Femur (tissue), 1 donor: Measurements from ENCODE around the gene FBXW5.

Experiments
- DNase-seq: peaks from one replicate; pipeline ENCODE4 v3.0.0-alpha.2; 2017

The FBXW5 gene, protein sequence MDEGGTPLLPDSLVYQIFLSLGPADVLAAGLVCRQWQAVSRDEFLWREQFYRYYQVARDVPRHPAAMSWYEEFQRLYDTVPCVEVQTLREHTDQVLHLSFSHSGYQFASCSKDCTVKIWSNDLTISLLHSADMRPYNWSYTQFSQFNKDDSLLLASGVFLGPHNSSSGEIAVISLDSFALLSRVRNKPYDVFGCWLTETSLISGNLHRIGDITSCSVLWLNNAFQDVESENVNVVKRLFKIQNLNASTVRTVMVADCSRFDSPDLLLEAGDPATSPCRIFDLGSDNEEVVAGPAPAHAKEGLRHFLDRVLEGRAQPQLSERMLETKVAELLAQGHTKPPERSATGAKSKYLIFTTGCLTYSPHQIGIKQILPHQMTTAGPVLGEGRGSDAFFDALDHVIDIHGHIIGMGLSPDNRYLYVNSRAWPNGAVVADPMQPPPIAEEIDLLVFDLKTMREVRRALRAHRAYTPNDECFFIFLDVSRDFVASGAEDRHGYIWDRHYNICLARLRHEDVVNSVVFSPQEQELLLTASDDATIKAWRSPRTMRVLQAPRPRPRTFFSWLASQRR

DNA sequence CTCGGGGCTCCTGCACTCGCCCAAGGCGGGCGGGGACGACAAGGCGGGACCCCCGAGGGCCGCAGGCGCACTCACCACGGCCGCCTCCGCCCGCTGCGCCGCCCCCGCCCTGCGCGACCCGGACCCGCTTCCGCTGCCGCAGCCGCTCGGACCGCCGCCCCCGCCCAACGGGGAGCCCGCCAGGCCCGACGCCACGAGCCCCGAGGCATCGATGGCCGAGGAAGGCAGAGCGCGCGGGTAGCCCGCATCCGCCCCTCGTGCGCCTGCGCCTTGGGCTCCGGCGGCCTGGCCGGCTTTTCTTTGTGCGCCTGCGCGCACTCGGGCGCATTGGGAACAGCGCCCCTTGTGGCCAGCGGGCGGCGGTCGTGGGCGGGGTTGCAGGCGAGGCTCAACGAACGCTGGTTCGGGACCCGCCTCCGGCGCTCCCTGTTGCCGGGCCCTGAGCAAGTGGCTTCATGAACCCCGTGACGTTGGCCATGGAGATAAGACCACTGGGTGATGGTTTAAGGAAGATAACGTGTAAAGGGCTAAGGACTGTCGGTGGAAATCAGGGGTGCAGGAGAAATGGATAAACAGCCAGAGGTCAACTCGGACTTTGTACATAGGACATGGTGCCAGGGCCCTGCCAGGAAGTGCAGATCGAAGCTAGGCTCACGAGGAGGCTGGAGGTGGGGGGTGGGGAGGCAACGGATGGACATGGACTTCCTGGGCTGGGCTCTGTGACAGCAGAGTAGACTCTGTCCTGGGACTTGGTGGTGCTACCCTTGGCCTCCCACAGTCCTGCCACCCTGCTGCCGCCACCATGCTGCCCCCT is at the start of gene FBXW5, which contains the start of gene C8G:
Gene FBXW5, minus strand, starts transcription at position 220 of the 814 bp plus-strand sequence. CDS start 655 bp downstream, outside the sequence.
Gene C8G, plus strand, starts transcription at position 725 of the 814 bp plus-strand sequence. Its CDS starts 78 bp downstream, at position 803.
- DNase-seq, result peak; percentile 98

DNA sequence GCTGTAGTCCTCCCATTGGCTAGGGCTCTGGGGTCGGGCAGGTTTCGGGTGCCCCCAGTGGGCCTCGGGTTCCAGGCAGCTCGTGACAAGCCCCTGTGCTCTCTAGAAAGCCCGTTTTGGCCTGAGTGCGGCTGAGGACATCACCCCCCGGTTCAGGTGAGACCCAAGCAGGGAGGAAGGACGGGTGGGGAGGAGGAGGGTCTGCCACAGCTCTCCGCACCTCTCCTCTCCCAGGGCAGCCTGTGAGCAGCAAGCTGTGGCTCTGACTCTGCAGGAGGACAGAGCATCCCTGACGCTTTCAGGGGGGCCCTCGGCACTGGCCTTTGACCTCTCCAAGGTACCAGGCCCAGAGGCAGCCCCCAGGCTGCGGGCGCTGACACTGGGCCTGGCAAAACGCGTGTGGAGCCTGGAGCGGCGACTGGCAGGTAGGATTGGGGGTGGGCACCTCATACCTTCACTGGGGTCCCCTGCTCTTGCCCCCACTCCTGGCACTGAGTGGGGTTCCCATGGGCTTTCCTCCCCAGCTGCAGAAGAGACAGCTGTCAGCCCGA is 48.4 kb upstream of the FBXW5 start:
- no peak for DNase-seq

DNA sequence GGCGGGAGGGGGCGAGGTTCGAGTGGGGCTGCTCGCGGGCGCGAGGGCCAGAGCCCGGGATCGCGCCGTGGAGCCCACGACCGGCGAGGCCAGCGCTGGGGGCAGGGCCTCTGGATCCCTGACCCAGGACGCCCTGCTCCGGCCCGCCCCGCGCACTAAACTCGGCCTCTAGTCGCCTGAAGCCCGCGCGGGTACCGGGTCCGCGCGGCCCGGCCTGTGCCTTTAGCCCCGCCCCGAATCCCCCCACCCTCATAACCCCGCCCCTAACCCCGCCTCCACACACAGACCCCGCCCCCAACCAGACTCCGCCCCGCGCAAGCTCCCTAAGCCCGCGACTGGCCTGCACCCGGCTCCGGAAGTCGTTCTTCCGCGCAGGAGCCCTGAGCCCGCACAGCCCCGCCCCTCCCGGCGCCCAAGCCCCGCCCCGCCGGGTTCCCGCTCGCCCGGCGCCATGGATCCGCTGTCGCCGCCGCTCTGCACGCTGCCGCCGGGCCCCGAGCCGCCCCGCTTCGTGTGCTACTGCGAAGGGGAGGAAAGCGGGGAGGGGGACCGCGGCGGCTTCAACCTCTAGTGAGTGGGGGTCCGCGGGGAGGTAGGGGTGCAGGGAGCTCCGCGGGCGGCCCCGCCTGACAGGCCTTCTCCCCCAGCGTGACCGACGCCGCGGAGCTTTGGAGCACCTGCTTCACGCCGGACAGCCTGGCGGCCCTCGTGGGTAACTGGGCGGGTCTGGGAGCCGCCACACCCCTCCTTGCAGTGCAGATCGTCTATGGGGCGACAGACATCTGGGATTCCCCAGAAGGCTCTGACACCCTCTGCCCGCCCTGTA is 47.7 kb upstream of the FBXW5 start, which contains the start of gene PAXX:
Gene PAXX, plus strand, starts transcription at position 430 of the 826 bp plus-strand sequence. Its CDS starts 22 bp downstream, at position 452.
- DNase-seq, result peak; percentile 93

DNA sequence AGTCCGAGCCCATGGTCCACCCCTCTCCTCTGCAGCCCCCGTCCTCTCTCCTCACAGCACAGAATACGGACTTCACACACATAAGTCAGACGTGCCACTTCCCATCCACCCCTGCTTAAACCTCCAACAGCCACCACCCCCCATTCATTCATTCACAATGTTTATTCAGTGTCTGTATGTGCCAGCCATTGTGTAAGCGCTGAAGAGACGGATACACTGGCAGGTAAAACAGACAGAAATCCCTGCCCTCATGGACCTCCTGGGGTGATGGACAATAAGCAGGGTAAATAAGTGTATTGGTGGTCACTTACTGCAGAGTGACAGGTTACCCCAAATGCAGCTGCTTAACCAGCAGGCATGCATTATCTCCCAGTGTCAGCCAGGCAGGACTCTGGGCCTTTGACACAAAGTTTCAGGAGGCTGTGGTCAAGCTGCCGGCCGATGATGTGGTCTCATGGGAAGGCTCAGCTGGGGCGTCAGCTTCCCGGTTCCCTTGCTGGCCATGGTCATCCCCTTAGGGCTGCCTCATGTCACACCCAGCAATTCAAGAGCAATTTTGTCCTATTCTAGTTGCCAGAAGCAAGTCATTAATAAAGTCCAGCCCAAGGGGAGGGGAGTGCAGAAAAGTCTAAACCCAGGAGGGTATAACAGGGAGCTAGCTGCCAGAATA is 45.8 kb upstream of the FBXW5 start:
- DNase-seq, result no peak

DNA sequence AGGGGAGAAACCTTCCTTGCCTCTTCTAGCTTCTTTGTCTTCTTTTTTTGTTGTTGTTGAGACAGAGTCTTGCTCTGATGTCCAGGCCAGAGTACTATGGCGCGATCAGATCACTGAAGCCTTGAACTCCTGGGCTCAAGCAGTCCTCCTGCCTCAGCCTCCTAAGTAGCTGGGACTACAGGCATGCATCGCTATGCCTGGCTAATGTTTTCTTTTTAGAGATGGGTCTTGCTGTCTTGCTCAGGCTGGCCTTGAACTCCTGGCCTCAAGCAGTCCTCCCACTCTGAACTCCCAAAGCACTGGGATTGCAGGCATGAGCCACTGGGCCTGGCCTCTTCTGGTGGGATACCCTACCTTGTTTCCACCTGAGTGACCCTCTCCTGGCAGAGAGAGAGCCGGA is 44.3 kb upstream of the FBXW5 start:
- DNase-seq, result no peak

DNA sequence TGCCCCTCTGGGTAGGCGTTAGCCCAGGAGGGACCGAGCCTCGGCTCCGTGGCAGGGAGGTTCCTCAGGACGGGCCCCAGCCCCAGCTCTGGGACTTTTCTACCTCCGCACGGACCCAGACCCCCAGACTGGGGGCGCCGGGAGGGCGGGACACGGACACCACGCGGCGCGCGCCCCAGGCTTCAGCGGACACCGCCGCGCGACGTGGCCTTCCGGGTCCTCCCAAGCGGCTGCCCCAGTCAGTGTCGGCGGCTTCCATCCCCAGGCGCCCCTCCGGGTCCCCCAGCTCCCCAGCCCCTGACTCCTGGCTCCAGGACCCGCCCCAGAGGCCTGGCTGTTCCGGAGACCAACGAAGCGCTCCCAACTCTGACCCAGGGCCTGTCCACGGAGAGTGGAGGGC is 41.3 kb upstream of the FBXW5 start:
- no peak for DNase-seq

DNA sequence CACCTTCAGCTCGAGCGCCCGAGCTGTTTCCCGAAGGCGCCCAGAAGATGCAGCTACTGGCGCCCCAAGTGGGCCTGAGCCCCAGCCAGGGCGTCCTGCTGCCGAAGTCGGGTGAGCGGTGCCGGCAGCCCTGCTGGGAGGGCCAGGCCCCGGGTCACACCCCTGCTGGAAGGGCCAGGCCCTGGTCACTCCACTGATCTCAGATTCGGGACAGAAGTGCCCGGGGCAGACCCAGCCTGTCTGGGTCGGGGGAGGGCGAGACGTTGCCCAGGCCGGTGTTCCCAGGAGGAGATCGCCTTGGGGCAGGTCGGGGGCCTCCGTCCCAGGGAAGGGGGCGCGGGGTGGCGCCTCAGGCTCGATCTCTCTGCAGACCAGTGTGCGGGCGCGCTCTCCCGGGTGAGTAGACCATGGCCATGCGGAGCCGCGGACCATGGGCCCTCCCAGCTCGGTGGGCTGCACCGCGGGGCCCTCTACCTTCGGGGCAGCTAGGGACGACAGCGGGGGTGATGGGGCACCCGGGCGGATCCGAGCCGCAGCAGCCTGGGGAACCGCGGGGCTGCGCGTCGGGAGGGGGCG is 40.6 kb upstream of the FBXW5 start:
- DNase-seq, result no peak

DNA sequence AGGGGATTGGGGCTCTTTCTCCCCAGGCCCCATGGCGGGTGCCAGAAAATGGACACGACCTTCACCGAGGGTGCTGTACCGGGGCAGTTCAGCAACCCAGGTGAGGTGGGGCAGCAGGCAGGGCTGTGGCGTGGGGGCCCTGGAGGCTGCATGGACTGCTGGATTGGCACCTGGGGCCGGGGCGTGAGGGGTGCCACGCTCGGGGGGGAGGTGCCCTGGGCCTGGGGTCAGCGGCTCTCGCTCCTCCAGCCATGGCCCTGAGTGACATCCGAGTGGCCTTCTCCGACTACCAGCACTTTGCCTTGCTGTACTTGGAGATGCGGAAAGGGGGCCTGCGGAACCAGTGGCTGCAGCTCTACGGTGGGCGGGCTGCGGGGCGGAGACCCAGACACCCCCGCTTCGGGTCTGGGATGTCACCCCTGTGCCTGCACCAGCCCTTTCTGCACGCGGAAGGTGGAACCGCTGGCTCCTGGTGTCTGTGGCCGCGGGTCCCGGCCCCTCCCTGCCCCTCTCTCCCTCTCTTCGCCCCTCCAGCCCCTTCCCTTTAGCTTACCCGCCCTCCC is 40.0 kb upstream of the FBXW5 start:
- DNase-seq, result no peak

DNA sequence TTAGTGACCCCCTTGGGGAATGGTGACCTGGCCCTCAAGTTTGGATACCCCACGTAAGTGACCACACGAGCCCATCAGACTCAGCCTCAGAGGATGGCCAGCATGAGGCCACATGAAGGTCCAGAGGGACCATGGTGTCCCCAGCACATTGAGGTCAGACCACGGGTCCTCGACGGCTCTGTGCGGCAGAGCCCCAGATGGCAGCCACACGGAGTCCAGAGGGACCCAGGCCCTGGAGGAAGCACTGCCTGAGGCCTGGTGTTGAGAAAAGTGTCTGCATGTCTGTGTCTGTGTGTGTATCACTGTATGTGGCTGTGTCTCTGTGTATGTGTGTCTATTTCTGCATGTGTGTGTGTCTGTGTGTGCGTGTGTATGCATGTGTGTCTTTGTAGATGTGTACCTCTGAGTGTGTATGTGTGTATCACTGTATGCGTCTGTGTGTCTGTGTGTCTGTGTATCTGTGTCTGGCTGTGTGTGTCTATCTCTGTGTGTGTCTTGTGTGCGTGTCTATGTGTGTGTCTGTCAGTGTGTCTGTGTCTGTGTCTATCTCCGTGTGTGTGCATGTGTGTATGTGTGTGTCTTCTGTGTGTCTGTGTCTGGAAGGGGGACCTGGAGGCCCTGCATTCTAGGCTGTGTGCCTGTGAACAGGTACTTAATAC is 39.2 kb upstream of the FBXW5 start:
- no peak for DNase-seq

DNA sequence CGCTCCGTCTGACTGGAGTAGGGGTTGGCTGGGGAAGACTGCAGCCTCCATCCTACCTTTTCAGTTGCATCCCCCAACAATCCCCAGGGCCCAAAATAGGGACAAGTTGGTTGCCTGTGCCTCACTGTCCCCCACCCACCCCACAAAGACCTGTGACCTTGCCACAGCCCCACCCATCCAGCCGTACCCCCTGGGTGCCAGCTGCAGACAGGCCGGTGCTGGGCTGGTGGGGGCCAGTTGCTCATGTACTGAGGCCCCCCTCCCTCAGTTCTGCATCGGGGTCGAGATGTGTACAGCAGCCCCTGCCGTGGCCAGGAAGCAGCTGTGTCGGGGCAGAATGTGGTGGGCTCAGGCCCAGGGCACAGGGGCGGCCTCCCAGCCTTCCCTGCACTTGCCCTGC is 38.6 kb upstream of the FBXW5 start:
- DNase-seq, result no peak

DNA sequence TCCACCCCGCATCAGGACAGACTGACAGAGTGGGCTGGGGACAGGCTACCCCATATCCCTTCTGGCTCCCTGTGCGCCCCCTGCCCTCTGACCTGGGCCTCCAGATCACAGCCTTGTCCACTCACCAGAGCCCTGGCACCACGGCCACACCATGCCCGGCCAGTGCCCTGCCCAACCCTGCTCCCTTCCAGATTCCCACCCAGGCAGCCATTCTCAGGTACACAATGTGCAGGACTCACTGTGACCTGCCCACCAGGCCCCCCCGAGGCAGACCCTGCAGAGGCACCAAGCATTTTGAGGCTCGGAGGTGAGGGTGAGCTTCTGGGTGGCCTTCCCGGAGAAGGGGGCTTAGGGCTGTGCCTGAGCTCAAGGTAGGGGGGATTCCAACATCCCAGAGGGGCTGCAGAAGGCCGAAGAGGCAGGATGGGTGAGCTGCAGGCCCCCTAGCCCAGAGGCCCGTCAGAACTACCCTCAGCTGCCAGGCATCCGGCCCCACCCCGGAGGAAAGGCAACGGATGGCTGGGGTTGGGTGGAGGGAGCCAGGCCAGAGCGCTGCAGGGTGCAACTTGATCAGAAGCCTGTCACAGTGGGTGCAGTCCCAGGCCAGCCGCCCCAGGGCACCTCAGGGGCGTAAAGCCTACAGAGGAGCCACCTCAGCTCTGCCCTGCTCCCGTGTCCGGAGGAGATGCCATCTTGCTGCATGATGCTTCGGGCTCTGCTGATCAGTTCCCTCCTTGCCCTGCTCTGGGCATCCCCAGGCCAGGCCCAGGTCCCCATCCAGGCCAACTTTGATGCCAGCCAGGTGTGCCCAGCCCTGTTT is 37.9 kb upstream of the FBXW5 start, which contains the start of gene LCNL1:
Gene LCNL1, plus strand, starts transcription at position 762 of the 820 bp plus-strand sequence. CDS start 594 bp downstream, outside the sequence.
- peak; percentile 18 for DNase-seq

DNA sequence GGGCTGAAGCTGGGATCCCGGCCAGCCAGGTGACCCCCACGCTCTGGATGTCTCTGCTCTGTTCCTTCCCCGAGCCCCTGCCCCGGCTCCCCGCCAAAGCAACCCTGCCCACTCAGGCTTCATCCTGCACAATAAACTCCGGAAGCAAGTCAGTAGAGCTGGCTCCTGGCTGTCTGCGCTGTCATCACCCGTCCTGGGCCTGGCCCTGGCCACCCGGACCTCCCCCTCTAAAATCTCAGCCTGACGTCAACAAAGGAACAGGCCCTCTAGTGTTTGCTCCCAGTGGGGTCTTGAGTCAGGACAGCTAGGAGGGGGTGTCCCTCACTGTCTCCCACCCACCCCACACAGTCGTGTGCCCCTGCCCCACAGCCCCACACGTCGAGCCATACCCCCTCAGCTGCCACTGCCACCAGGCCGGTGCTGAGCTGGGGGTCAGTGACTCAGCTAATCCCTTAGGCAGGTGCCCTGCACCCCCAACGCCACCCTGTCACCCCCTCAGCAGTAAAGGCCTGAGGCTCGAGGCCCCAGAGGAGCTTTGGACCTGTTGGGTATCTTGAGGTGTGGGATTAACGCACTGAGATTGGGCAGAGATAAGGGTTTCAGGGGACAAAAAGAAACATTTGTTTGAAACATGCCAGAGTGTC is 37.2 kb upstream of the FBXW5 start:
- DNase-seq, result no peak

DNA sequence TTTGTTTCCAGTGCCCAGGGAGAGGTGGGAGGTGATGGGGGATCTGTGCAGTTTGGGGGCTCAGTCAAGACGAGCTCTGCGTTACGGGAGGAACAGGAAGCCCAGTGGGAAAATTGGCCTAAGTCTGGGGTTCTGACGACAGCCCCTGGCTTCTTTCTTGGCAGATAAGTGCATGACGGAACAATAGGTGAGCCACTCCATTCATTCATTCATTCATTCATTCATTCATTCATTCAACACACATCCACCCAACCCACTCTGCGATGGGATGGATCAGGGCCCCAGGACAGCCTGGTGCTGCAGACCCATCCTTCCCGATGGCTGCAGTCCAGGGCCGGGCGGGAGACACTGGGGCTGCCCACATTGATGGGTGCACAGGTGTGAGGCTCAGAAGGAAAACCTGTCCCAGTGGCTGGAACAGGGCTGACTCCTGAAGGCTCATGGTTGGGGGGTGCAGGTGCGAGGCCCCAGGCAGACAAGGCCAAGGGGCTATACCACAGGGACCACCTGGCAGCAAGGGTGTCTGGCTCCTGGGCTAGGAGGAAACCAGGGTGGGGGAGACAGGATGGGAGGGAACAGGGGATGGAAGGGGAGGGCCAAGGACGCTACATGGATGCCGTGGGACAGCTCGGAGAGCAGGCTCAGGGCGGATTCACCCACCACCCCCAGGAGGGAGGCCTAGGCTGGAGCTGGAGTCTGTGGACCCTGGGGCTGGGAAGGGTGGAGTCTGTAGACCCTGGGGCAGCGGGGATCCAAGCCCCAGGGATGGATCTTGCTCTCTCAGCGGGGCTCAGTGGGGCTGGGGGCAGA is 36.3 kb upstream of the FBXW5 start:
- no peak for DNase-seq

DNA sequence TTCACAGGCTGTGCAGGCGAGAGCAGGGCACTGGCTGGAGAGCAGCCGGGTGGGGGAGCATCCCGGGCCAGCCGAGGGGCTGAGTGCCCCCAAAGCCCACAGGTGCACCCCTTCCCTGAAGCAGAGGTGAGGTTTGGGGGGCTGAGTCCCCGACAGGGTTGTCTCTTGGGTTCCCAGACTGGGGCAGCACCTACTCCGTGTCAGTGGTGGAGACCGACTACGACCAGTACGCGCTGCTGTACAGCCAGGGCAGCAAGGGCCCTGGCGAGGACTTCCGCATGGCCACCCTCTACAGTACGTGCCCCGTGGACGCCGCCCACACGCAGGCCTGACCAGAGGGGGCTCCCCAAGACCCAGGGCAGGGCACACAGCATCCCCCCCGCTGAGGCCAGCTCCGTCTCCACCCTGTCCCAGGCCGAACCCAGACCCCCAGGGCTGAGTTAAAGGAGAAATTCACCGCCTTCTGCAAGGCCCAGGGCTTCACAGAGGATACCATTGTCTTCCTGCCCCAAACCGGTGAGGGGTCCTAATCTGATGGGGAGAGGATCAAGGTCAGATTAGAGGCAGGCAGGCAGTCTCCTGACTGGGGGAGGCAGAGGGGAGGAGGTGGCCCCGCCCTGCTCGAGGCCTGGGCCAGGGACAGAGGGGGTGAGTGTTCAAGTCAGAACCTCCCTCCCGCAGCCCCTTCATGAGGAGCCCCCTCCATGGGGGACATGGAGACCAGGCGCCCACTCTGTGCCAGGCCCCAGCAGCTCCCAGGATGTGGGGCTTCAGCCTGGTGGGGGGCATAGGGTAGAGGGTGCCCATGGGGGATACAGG is 35.4 kb upstream of the FBXW5 start:
- DNase-seq, result no peak

DNA sequence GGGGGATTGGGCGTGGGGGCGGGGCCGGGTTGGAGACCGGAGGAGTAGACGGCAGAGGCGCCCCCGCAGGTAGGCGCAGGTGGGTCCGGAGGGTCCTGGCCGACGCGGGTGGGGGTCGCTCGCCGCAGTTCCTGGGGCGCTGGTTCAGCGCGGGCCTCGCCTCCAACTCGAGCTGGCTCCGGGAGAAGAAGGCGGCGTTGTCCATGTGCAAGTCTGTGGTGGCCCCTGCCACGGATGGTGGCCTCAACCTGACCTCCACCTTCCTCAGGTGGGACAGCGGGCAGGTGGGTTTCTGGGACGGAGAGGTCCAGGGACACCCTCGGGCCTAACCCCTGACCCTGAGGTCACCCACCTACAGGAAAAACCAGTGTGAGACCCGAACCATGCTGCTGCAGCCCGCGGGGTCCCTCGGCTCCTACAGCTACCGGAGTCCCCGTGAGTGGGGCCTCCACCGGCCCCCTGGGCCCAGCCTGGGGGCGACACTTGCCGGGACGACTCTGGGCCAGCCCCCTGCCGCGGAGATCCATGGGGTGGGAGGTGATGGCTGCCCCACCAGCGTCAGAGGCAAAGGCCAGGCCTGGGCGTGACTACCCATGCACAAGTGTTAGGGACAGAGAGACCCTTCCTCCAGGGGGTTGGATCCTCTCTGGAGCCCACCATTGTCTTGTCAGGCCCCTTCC is 34.5 kb upstream of the FBXW5 start:
- DNase-seq, result no peak
